KMS-11 (cell line): ENCODE measurements around the gene PRSS33.

ENCODE experiments used
- H2AFZ ChIP-seq: fragments of 200-600 bp; sonication (generic); 2 replicates; pipeline ENCODE4 v1.6.1; 2016; ENCODE audit warnings: antibody characterized with exemption, mixed run types, low read depth
- H3K27ac ChIP-seq: fragments of 200-600 bp; sonication (generic); 2 replicates; pipeline ENCODE4 v1.6.1; 2016; ENCODE audit warnings: mild to moderate bottlenecking, mixed run types
- H3K27me3 ChIP-seq: fragments of 200-600 bp; sonication (generic); 2 replicates; pipeline ENCODE4 v1.6.1; 2017; ENCODE audit warnings: mild to moderate bottlenecking, low read depth, mixed run types, moderate library complexity; ENCODE audit not compliant: insufficient read depth
- H3K36me3 ChIP-seq: fragments of 200-600 bp; sonication (generic); 2 replicates; pipeline ENCODE4 v1.6.1; 2017; ENCODE audit warnings: mild to moderate bottlenecking, mixed run types; ENCODE audit not compliant: insufficient read depth
- H3K4me1 ChIP-seq: fragments of 200-600 bp; sonication (generic); 2 replicates; pipeline ENCODE4 v1.6.1; 2016; ENCODE audit warnings: mild to moderate bottlenecking, low read depth, mixed run types; ENCODE audit not compliant: poor library complexity, severe bottlenecking
- H3K4me2 ChIP-seq: fragments of 200-600 bp; sonication (generic); 2 replicates; pipeline ENCODE4 v1.7.0; 2016; ENCODE audit warnings: mild to moderate bottlenecking, mixed run types
- H3K4me3 ChIP-seq: fragments of 200-600 bp; sonication (generic); IDR thresholded peaks from 2 replicates; pipeline ENCODE4 v1.6.1; 2017; ENCODE audit warnings: low read depth, low read length, mixed read lengths; ENCODE audit not compliant: insufficient read depth
- H3K79me2 ChIP-seq: fragments of 200-600 bp; sonication (generic); 2 replicates; pipeline ENCODE4 v1.6.1; 2016; ENCODE audit warnings: low read depth, mixed run types; ENCODE audit not compliant: insufficient read depth
- H3K9ac ChIP-seq: fragments of 200-600 bp; sonication (generic); 2 replicates; pipeline ENCODE4 v1.6.1; 2016; ENCODE audit warnings: mild to moderate bottlenecking, mixed run types
- H4K20me1 ChIP-seq: fragments of 200-600 bp; sonication (generic); 2 replicates; pipeline ENCODE4 v1.6.1; 2016; ENCODE audit warnings: mild to moderate bottlenecking, mixed run types; ENCODE audit not compliant: insufficient read depth
- CTCF ChIP-seq: fragments of 200-600 bp; sonication (generic); conservative IDR thresholded peaks from 2 replicates; pipeline ENCODE4 v1.6.1; 2017; ENCODE audit warnings: low read depth, mild to moderate bottlenecking, antibody characterized with exemption, low read length, moderate library complexity, mixed read lengths

The PRSS33 gene

GRCh38 chr16:2764718-2765117 is 22.6 kb downstream of the PRSS33 start:
- H3K27me3 ChIP-seq: no peaks in the 10 kb centered on the region
- H3K4me2 ChIP-seq: no peak overlapping the region
- no peak overlapping the region for H3K9ac ChIP-seq
- no peak overlapping the region for H3K27ac ChIP-seq
- peaks cover 69% of the 10 kb centered on the region for H3K36me3 ChIP-seq
- no peaks in the 10 kb centered on the region for H4K20me1 ChIP-seq
- no peak overlapping the region for H3K4me3 ChIP-seq
- no peak overlapping the region for H2AFZ ChIP-seq
- no peak for TF ChIP-seq CTCF
- H3K79me2 ChIP-seq: peaks cover 61% of the 10 kb centered on the region
- no peaks in the 10 kb centered on the region for H3K4me1 ChIP-seq

GRCh38 chr16:2763173-2763572 is 24.2 kb downstream of the PRSS33 start:
- Histone ChIP-seq H3K4me1 (no peaks in the 10 kb centered on the region), H3K9ac (no peak overlapping the region), H3K27me3 (no peaks in the 10 kb centered on the region), H3K4me3 (no peak overlapping the region), H3K79me2 (peaks cover 76% of the 10 kb centered on the region), H3K4me2 (no peak overlapping the region), H2AFZ (no peak overlapping the region), H3K27ac (no peak overlapping the region), H3K36me3 (peaks cover 78% of the 10 kb centered on the region), H4K20me1 (peaks cover 7% of the 10 kb centered on the region; the same call in 1 of the 2 replicates)
- TF ChIP-seq CTCF: no peak

- Histone ChIP-seq H3K36me3 (peaks cover 80% of the 10 kb centered on the region), H3K79me2 (peaks cover 81% of the 10 kb centered on the region), H3K27me3 (no peaks in the 10 kb centered on the region), H3K27ac (no peak overlapping the region), H3K9ac (no peak overlapping the region), H3K4me2 (no peak overlapping the region), H2AFZ (no peak overlapping the region), H3K4me1 (no peaks in the 10 kb centered on the region), H4K20me1 (peaks cover 8% of the 10 kb centered on the region; the same call in 1 of the 2 replicates), H3K4me3 (no peak overlapping the region)
- no peak for TF ChIP-seq CTCF
Measured at GRCh38 chr16:2762711-2763110, 24.6 kb downstream of the PRSS33 start.

- Histone ChIP-seq H2AFZ (no peak overlapping the region), H4K20me1 (peaks cover 13% of the 10 kb centered on the region; the same call in 1 of the 2 replicates), H3K4me2 (no peak overlapping the region), H3K9ac (no peak overlapping the region), H3K4me3 (no peak overlapping the region), H3K79me2 (peaks cover 88% of the 10 kb centered on the region), H3K27ac (no peak overlapping the region), H3K4me1 (no peaks in the 10 kb centered on the region), H3K27me3 (no peaks in the 10 kb centered on the region), H3K36me3 (peaks cover 84% of the 10 kb centered on the region)
- no peak for TF ChIP-seq CTCF
Measured at GRCh38 chr16:2761886-2762583, 25.3 kb downstream of the PRSS33 start.
